Uterus (tissue), 4 donors: ENCODE results near the gene ARHGEF26. TPM values are rescaled to one million over a fixed set of nuclear protein-coding genes. Genes with fewer than 3 reads are reported as not detected.

Experiments
- DNase-seq, 2 donors: peaks; one replicate each; pipeline ENCODE4 v3.0.0-alpha.2; 2019 to 2020
- H3K27ac ChIP-seq, 2 donors: fragments of 200-600 bp; sonication (generic); 1 replicate in 1 of 2; 2 replicates in 1 of 2; pipeline ENCODE4 v1.5.1; 2016 to 2018
- H3K27me3 ChIP-seq, 2 donors: fragments of 200-600 bp; sonication (generic); one replicate each; pipeline ENCODE4 v1.5.1; 2018 to 2019; ENCODE audit warnings: control low read depth in 1 of 2
- H3K36me3 ChIP-seq, 2 donors: fragments of 200-600 bp; sonication (generic); one replicate each; pipeline ENCODE4 v1.5.1; 2019; ENCODE audit warnings: control low read depth in 1 of 2
- H3K4me1 ChIP-seq, 2 donors: fragments of 200-600 bp; sonication (generic); one replicate each; pipeline ENCODE4 v1.5.1; 2018 to 2019; ENCODE audit warnings: control low read depth in 1 of 2
- H3K4me3 ChIP-seq, 2 donors: fragments of 200-600 bp; sonication (generic); 1 replicate in 1 of 2; 2 replicates in 1 of 2; pipeline ENCODE4 v1.5.1; 2018 to 2019; ENCODE audit warnings: mild to moderate bottlenecking in 1 of 2
- H3K9me3 ChIP-seq, 2 donors: fragments of 200-600 bp; sonication (generic); one replicate each; pipeline ENCODE4 v1.5.1; 2019; ENCODE audit warnings: control low read depth in 1 of 2
- CTCF ChIP-seq, 4 experiments: fragments of 200-600 bp in 2 of 4; fragments of 450-650 bp in 2 of 4; sonication (generic) in 2 of 4; IDR thresholded peaks; one replicate each; pipeline ENCODE4 v1.5.1; 2016 to 2019; ENCODE audit warnings: antibody characterized with exemption in 4 of 4, mild to moderate bottlenecking in 2 of 4, moderate library complexity in 1 of 4
- POLR2A ChIP-seq, 2 donors: fragments of 450-650 bp; IDR thresholded peaks; one replicate each; pipeline ENCODE4 v1.6.1; 2016; ENCODE audit warnings: antibody characterized with exemption in 2 of 2, mild to moderate bottlenecking in 1 of 2, moderate library complexity in 1 of 2
- intact Hi-C: fragments of 100-400 bp; cut with DNase I; formaldehyde crosslinking; loops from one replicate; pipeline ENCODE4 v1.15.1; 2023; ENCODE audit warnings: low total_unique reads
- total RNA-seq, 4 donors: library from RNA; depleted of rRNA in 3 of 4; stranded (reverse); fragments of >200 nt in 3 of 4; gene quantifications; one replicate each; pipeline versions ENCODE4 v1.1.0 to v1.2.4, GENCODE V29; 2014 to 2023
- donor health status: DM: yes; HTN: yes; CAD: no.

Gene ARHGEF26
- total RNA-seq, 4 donors from 2014 or later: 13.5 to 43.5 (median 16.6) TPM

GRCh38 chr3:154125378-154126030 is 4.3 kb downstream of the ARHGEF26 start:
- TF ChIP-seq POLR2A (IDR thresholded peaks at IDR 0.05) (no peak), CTCF (IDR thresholded peaks at IDR 0.05) (no peak)
- DNase-seq: no peak
- no peaks in the 10 kb centered on the region for H3K4me1 ChIP-seq
- intact Hi-C loops: no loop called here
- H3K36me3 ChIP-seq: no peaks in the 10 kb centered on the region
- no peak overlapping the region for H3K4me3 ChIP-seq
- no peak overlapping the region for H3K27ac ChIP-seq
- no peaks in the 10 kb centered on the region for H3K27me3 ChIP-seq
- H3K9me3 ChIP-seq: no peaks in the 10 kb centered on the region

DNA sequence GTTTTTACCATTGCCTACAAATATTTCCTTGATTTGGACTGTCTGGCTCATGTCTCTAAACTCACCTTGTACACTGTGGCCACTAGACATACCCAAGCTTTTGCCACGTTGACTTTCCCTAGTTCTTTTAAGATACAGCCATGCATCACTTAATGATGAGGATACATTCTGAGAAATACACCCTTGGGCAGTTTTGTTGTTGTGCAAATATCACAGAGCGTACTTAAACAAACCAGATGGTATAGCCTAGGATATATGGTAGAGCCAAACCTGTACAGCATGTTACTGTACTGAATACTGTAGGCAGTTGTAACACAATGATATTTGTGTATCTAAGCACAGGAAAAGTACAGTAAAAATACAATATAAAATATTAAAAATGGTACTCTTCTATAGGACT is 5.5 kb downstream of the ARHGEF26 start:
- no peak overlapping the region for H3K4me3 ChIP-seq
- no peaks in the 10 kb centered on the region for H3K27me3 ChIP-seq
- no peak overlapping the region for H3K27ac ChIP-seq
- DNase-seq: no peak
- TF ChIP-seq POLR2A (IDR thresholded peaks at IDR 0.05) (no peak), CTCF (IDR thresholded peaks at IDR 0.05) (no peak)
- intact Hi-C loops: no loop called here
- no peaks in the 10 kb centered on the region for H3K9me3 ChIP-seq
- H3K36me3 ChIP-seq: no peaks in the 10 kb centered on the region
- no peaks in the 10 kb centered on the region for H3K4me1 ChIP-seq

GRCh38 chr3:154129625-154130024 is 8.4 kb downstream of the ARHGEF26 start:
- Histone ChIP-seq H3K27me3 (no peaks in the 10 kb centered on the region), H3K4me3 (no peak overlapping the region), H3K4me1 (no peaks in the 10 kb centered on the region), H3K9me3 (no peaks in the 10 kb centered on the region), H3K27ac (no peak overlapping the region), H3K36me3 (no peaks in the 10 kb centered on the region)
- intact Hi-C loops: no loop called here
- TF ChIP-seq POLR2A (IDR thresholded peaks at IDR 0.05) (no peak), CTCF (IDR thresholded peaks at IDR 0.05) (no peak)
- no peak for DNase-seq

DNA sequence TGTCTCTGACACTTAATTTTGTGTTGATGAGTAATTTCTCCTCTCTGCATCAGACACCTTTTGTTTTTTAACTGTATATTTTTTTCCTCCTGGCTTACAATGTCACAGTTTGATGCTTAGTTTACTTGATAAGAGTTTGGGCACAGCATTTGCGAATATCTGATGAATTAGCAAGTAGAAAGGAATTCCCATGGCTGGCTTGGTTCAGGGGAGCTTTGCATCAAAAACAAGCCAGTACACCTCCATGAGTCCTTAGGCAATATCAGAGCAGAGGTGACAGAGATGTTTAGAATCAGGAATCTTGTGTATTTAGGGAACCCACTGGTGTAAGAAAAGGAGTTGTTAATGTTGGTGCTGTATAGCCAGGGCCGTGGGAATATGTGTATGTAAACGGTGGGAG is 9.3 kb downstream of the ARHGEF26 start:
- no peak overlapping the region for H3K27ac ChIP-seq
- no peaks in the 10 kb centered on the region for H3K9me3 ChIP-seq

GRCh38 chr3:154131830-154132229 is 10.6 kb downstream of the ARHGEF26 start:
- Histone ChIP-seq H3K4me1 (no peaks in the 10 kb centered on the region), H3K27me3 (no peaks in the 10 kb centered on the region), H3K36me3 (no peaks in the 10 kb centered on the region), H3K4me3 (no peak overlapping the region), H3K9me3 (no peaks in the 10 kb centered on the region), H3K27ac (no peak overlapping the region)
- intact Hi-C loops: no loop called here
- no peak for DNase-seq
- TF ChIP-seq CTCF (IDR thresholded peaks at IDR 0.05) (no peak), POLR2A (IDR thresholded peaks at IDR 0.05) (no peak)

More for the DNA sequence above, 9.3 kb downstream of the ARHGEF26 start:
- TF ChIP-seq POLR2A (IDR thresholded peaks at IDR 0.05): no peak
- TF ChIP-seq CTCF (IDR thresholded peaks at IDR 0.05): no peak
- intact Hi-C loops: no loop called here
- Histone ChIP-seq H3K36me3 (no peaks in the 10 kb centered on the region), H3K27me3 (no peaks in the 10 kb centered on the region), H3K4me3 (no peak overlapping the region), H3K4me1 (no peaks in the 10 kb centered on the region)
- DNase-seq: no peak
